ENCODE results near the gene MS4A15. TPM values are rescaled to one million over a fixed set of nuclear protein-coding genes. Genes with fewer than 3 reads are reported as not detected.

The MS4A15 gene
- total and polyA plus RNA-seq, 10 of the 15 experiments (the other 5 are each of a cell fraction or from before 2014, with no cell fraction given): 0.05 to 0.84 (median 0.45) TPM

DNA sequence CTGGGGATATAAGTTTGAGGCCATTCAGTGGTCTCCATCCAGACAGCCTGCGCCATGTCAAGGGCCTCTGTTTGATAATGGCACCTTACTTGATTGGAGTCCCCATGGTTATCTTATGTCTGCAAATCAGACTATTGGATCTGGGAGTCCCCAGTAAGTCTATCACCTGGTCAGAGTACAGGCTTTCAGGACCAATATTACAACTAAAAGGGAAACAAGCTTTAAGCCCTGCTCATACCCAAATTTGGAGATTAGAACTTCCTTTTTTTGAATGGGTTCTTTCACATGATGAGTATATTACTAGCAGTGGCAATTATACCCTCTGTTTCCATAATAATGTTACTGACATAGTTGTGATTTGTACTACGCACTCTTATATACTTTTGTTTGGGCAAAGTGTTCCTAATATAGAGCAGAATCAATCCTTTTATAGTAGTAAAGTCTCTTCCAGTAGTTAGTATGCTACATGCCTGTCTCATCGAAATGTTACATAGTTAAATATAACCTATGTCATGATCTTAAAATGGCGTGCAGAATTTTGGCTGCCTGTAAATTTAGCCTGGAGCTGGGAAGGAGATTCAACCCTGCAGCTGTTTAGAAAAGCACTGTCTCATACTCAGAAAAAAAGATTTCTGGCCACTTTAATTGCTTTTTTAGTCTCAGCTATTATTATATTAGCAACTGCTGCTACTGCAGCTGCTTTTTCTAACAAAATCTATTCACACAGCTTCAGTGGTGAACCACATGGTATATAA lies 4.9 kb downstream of the MS4A15 start (continued):
- TF ChIP-seq MTA2 (IDR thresholded peaks at IDR 0.05; ENCODE audit: low read depth) (0 out of 2 replicates have a peak, but pooled peaks have one; percentile 18), HDAC2 (IDR thresholded peaks at IDR 0.05) (no peak), EZH2 (IDR thresholded peaks at IDR 0.05; ENCODE audit: borderline replicate concordance, control insufficient read depth, low read depth, low read length) (no peak), NRF1 (conservative IDR thresholded peaks at IDR 0.05; ENCODE audit: low read depth, low read length) (no peak)
- TF ChIP-seq, protein P1, sequence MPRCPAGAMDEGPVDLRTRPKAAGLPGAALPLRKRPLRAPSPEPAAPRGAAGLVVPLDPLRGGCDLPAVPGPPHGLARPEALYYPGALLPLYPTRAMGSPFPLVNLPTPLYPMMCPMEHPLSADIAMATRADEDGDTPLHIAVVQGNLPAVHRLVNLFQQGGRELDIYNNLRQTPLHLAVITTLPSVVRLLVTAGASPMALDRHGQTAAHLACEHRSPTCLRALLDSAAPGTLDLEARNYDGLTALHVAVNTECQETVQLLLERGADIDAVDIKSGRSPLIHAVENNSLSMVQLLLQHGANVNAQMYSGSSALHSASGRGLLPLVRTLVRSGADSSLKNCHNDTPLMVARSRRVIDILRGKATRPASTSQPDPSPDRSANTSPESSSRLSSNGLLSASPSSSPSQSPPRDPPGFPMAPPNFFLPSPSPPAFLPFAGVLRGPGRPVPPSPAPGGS (IDR thresholded peaks at IDR 0.05; ENCODE audit: borderline replicate concordance, insufficient read depth, low read depth, low read length, poor library complexity, severe bottlenecking): no peak
- TF ChIP-seq, protein P2, sequence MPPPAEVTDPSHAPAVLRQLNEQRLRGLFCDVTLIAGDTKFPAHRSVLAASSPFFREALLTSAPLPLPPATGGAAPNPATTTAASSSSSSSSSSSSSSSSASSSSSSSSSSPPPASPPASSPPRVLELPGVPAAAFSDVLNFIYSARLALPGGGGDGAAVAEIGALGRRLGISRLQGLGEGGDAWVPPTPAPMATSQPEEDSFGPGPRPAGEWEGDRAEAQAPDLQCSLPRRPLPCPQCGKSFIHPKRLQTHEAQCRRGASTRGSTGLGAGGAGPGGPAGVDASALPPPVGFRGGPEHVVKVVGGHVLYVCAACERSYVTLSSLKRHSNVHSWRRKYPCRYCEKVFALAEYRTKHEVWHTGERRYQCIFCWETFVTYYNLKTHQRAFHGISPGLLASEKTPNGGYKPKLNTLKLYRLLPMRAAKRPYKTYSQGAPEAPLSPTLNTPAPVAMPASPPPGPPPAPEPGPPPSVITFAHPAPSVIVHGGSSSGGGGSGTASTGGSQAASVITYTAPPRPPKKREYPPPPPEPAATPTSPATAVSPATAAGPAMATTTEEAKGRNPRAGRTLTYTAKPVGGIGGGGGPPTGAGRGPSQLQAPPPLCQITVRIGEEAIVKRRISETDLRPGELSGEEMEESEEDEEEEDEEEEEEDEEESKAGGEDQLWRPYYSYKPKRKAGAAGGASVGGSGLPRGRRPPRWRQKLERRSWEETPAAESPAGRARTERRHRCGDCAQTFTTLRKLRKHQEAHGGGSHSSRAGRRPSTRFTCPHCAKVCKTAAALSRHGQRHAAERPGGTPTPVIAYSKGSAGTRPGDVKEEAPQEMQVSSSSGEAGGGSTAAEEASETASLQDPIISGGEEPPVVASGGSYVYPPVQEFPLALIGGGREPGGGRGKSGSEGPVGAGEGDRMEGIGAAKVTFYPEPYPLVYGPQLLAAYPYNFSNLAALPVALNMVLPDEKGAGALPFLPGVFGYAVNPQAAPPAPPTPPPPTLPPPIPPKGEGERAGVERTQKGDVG (CRISPR knock-in tag; IDR thresholded peaks at IDR 0.05): no peak

Measured in GM12878 (cell line).